Measurements from ENCODE around the gene GRID2. TPM values are rescaled to one million over a fixed set of nuclear protein-coding genes. Genes with fewer than 3 reads are reported as not detected.

The GRID2 gene
- total and polyA plus RNA-seq, 10 of the 15 experiments (the other 5 are each of a cell fraction or from before 2014, with no cell fraction given): not detected

DNA sequence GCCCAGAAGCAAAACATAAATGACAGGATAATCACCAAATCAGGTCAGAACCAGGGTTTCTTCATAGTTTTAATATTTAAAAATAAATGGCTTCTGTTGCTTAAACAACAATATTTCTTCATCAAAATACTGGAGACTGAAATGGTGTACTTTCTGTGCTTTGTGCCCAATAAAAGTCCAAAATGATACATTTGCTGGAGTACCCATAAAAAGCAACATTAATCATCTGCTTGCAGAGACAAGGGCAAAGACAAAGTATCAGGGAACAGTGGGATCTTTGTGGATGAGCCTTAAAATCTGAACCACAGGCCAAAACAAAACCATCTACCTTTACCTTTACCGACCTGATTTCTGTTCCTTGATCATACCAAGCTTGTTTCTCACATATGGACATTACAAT lies 840.9 kb downstream of the GRID2 start (continued):
- TF ChIP-seq, protein P1, sequence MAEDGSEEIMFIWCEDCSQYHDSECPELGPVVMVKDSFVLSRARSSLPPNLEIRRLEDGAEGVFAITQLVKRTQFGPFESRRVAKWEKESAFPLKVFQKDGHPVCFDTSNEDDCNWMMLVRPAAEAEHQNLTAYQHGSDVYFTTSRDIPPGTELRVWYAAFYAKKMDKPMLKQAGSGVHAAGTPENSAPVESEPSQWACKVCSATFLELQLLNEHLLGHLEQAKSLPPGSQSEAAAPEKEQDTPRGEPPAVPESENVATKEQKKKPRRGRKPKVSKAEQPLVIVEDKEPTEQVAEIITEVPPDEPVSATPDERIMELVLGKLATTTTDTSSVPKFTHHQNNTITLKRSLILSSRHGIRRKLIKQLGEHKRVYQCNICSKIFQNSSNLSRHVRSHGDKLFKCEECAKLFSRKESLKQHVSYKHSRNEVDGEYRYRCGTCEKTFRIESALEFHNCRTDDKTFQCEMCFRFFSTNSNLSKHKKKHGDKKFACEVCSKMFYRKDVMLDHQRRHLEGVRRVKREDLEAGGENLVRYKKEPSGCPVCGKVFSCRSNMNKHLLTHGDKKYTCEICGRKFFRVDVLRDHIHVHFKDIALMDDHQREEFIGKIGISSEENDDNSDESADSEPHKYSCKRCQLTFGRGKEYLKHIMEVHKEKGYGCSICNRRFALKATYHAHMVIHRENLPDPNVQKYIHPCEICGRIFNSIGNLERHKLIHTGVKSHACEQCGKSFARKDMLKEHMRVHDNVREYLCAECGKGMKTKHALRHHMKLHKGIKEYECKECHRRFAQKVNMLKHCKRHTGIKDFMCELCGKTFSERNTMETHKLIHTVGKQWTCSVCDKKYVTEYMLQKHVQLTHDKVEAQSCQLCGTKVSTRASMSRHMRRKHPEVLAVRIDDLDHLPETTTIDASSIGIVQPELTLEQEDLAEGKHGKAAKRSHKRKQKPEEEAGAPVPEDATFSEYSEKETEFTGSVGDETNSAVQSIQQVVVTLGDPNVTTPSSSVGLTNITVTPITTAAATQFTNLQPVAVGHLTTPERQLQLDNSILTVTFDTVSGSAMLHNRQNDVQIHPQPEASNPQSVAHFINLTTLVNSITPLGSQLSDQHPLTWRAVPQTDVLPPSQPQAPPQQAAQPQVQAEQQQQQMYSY (CRISPR knock-in tag; IDR thresholded peaks at IDR 0.05): no peak

DNA sequence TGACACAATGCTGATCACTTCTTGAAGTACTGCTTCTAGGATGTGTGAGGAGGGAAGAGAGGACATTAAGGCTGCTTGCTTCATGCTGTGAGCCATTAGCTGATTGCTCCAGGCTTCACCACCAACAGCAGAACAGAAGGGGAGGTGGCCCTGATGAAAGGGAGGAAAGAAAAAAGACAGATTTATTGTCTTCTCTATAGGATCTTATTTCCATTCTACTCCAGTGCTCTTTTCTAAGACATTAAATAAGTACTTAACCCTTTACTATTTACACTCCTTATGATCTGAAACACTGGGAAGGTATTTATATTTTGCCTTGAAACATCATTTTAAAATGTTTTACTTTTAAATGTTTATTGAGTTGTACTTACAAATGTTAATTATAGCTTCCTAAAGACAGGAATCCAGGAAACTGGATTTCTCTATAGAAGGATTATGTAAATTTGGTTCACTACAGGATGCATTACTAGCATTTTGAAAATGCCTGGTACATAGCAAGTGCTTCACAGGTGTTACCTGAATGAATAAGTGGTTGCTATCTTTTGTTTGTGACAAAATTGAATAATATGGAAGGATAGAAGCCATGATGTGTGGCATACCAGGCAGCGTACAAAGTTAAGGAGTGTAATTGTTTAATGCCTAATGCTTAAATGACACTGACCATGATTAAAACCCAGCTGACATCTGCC lies 843.9 kb downstream of the GRID2 start:
- H3K4me1 ChIP-seq (ENCODE audit: control insufficient read depth, insufficient read depth, low read length): no peaks in the 10 kb centered on the region
- no peak overlapping the region for H3K9ac ChIP-seq (ENCODE audit: control insufficient read depth, insufficient read depth, low read length)
- no peaks in the 10 kb centered on the region for H3K27me3 ChIP-seq (replicated peaks in 1 of 2; ENCODE audit: control insufficient read depth in 2 of 2, insufficient read depth in 2 of 2, low read length in 1 of 2)
- ATAC-seq (no peak), FAIRE-seq (no peak), DNase-seq (ENCODE audit: low read depth, low spot score) (no peak)
- in situ Hi-C loops (cut with MboI): no loop called here
- BruUV-seq (replicated peaks): no TSS peak
- intact Hi-C loops (cut with micrococcal nuclease; ENCODE audit: unreplicated experiment): no loop called here
- no peaks in the 10 kb centered on the region for H3K9me3 ChIP-seq (replicated peaks; ENCODE audit: control insufficient read depth, insufficient read depth, low read length)
- RAD21 ChIA-PET (ENCODE audit: unreplicated experiment): no interaction called here
- TF ChIP-seq RUNX3 (IDR thresholded peaks at IDR 0.05; ENCODE audit: low read length): no peak
- no peak for TF ChIP-seq ZNF207 (IDR thresholded peaks at IDR 0.05; ENCODE audit: borderline replicate concordance)
- no peak for TF ChIP-seq PML (IDR thresholded peaks at IDR 0.05; ENCODE audit: low read length)
- no peak for TF ChIP-seq SMC3 (IDR thresholded peaks at IDR 0.05; ENCODE audit: borderline replicate concordance, low read length)
- TF ChIP-seq ZNF274 (IDR thresholded peaks at IDR 0.05; ENCODE audit: insufficient read depth, insufficient read length): no peak
- no peak for TF ChIP-seq E4F1 (IDR thresholded peaks at IDR 0.05; ENCODE audit: borderline replicate concordance, partially characterized antibody)
- TF ChIP-seq, protein P2, sequence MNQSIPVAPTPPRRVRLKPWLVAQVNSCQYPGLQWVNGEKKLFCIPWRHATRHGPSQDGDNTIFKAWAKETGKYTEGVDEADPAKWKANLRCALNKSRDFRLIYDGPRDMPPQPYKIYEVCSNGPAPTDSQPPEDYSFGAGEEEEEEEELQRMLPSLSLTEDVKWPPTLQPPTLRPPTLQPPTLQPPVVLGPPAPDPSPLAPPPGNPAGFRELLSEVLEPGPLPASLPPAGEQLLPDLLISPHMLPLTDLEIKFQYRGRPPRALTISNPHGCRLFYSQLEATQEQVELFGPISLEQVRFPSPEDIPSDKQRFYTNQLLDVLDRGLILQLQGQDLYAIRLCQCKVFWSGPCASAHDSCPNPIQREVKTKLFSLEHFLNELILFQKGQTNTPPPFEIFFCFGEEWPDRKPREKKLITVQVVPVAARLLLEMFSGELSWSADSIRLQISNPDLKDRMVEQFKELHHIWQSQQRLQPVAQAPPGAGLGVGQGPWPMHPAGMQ (IDR thresholded peaks at IDR 0.05; ENCODE audit: borderline replicate concordance): no peak
- TF ChIP-seq POLR2AphosphoS2 (IDR thresholded peaks at IDR 0.05; ENCODE audit: low read depth, low read length): no peak
- TF ChIP-seq RCOR1 (conservative IDR thresholded peaks at IDR 0.05; ENCODE audit: low read depth, low read length): no peak
- TF ChIP-seq PAX8 (IDR thresholded peaks at IDR 0.05): no peak
- POLR2A ChIA-PET: no interaction called here
- no peaks in the 10 kb centered on the region for H3K36me3 ChIP-seq (ENCODE audit: control insufficient read depth in 2 of 2, insufficient read depth in 2 of 2, low read length in 1 of 2)
- H3K4me3 ChIP-seq: no peak overlapping the region
- CTCF ChIA-PET: no interaction called here
- SMC1A ChIA-PET (ENCODE audit: uncharacterized antibody, unreplicated experiment): no interaction called here
- no peaks in the 10 kb centered on the region for H4K20me1 ChIP-seq (ENCODE audit: control insufficient read depth, insufficient read depth)
- no peak overlapping the region for H2AFZ ChIP-seq (ENCODE audit: control insufficient read depth, low read depth, low read length)
- no peak overlapping the region for H3K4me2 ChIP-seq (ENCODE audit: control insufficient read depth, insufficient read depth)
- no peaks in the 10 kb centered on the region for H3K79me2 ChIP-seq (ENCODE audit: control insufficient read depth, insufficient read depth, low read length)
- whole genome bisulfite sequencing (ENCODE audit: insufficient coverage, insufficient replicate concordance, low lambda C conversion rate, missing lambda C conversion rate): 0% methylated on average over 1 of the region's 1 CpG
- H3K27ac ChIP-seq (ENCODE audit: control insufficient read depth, insufficient read depth): no peak overlapping the region

Data from GM12878 (cell line).